Nephron progenitor cell (in vitro differentiated cells): ENCODE results near the gene PLCD1.

Experiments used
- DNase-seq: peaks from one replicate; pipeline ENCODE4 v3.0.0; 2021
- H3K27ac Mint-ChIP-seq: 2 replicates; pipeline ENCODE4 v1.8.0; 2021; ENCODE audit warnings: mild to moderate bottlenecking, moderate library complexity, mixed read lengths
- H3K27me3 Mint-ChIP-seq: 2 replicates; pipeline ENCODE4 v1.8.0; 2021; ENCODE audit warnings: mild to moderate bottlenecking, low read depth, mixed read lengths; ENCODE audit not compliant: poor library complexity
- H3K36me3 Mint-ChIP-seq: 2 replicates; pipeline ENCODE4 v1.8.0; 2021; ENCODE audit warnings: low read depth, mixed read lengths
- H3K4me1 Mint-ChIP-seq: 2 replicates; pipeline ENCODE4 v1.8.0; 2021; ENCODE audit warnings: mixed read lengths
- H3K4me3 Mint-ChIP-seq: 2 replicates; pipeline ENCODE4 v1.8.0; 2021; ENCODE audit warnings: mild to moderate bottlenecking, moderate library complexity, mixed read lengths
- H3K9me3 Mint-ChIP-seq: 2 replicates; pipeline ENCODE4 v1.8.0; 2021; ENCODE audit warnings: mild to moderate bottlenecking, moderate library complexity, mixed read lengths
- TF ChIP-seq, protein P1 (sequence below): fragments of 200-600 bp; sonication (generic); IDR thresholded peaks from 2 replicates; pipeline ENCODE4 v1.5.0; 2021; ENCODE audit warnings: antibody characterized with exemption

PLCD1 gene

DNA sequence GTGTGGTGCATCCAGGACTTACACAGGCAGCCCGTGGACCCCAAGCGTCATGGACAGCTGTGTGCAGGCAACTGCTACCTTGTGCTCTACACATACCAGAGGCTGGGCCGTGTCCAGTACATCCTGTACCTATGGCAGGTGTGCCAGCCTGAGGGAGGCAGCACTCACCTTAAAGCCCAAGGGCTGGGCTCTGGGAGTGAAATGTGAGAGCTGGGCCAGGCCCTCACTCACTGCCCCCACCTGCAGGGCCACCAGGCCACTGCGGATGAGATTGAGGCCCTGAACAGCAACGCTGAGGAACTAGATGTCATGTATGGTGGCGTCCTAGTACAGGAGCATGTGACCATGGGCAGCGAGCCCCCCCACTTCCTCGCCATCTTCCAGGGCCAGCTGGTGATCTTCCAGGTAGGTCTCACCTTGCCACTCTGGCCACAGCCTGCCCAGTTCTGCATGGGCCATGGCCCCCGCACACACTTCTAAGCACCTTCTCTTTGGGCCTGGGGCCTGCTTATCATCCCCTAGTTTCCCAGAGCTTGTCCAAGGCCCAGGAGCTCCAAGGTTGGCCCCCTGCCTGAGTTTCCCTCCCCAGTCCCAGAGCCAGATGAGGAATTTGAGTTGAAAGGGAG, 27.9 kb downstream of the PLCD1 start:
- Mint-ChIP-seq H3K4me3 (no peak overlapping the region), H3K4me1 (peaks cover 38% of the 10 kb centered on the region), H3K36me3 (peaks cover 22% of the 10 kb centered on the region), H3K27me3 (peaks cover 8% of the 10 kb centered on the region), H3K27ac (no peak overlapping the region), H3K9me3 (no peaks in the 10 kb centered on the region)
- peak; percentile 19 for DNase-seq
- TF ChIP-seq, protein P1, sequence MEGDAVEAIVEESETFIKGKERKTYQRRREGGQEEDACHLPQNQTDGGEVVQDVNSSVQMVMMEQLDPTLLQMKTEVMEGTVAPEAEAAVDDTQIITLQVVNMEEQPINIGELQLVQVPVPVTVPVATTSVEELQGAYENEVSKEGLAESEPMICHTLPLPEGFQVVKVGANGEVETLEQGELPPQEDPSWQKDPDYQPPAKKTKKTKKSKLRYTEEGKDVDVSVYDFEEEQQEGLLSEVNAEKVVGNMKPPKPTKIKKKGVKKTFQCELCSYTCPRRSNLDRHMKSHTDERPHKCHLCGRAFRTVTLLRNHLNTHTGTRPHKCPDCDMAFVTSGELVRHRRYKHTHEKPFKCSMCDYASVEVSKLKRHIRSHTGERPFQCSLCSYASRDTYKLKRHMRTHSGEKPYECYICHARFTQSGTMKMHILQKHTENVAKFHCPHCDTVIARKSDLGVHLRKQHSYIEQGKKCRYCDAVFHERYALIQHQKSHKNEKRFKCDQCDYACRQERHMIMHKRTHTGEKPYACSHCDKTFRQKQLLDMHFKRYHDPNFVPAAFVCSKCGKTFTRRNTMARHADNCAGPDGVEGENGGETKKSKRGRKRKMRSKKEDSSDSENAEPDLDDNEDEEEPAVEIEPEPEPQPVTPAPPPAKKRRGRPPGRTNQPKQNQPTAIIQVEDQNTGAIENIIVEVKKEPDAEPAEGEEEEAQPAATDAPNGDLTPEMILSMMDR = peak; percentile 26

DNA sequence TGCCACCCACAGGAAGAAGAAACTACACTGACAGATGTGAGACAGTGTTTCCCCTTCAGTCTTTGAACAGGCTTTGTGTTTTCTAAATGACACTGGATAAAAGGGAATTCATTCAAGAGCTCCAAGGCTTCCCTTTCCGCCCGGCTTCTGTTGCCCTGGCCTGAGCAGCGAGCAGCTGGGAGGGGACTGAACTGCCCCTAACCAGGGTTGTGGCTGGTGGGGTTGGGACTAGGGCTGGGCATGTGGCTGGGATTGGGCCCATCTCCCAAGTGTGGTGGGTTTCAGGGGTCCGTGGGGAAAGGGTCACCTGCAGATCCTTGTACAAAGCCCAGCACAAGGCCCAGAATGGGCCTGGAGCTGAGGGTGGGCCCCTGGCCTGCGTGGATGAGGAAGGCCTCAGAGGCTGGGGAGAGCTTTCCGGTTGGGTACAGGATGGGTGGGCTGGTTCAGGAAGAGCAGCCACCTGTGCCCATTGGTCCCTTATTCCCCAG, 28.4 kb downstream of the PLCD1 start:
- no peak overlapping the region for H3K4me3 Mint-ChIP-seq
- peaks cover 8% of the 10 kb centered on the region for H3K27me3 Mint-ChIP-seq
- H3K9me3 Mint-ChIP-seq = no peaks in the 10 kb centered on the region
- H3K4me1 Mint-ChIP-seq = peaks cover 38% of the 10 kb centered on the region
- no peak for DNase-seq
- H3K27ac Mint-ChIP-seq = no peak overlapping the region
- peaks cover 27% of the 10 kb centered on the region for H3K36me3 Mint-ChIP-seq
- TF ChIP-seq, protein P1 = no peak

DNA sequence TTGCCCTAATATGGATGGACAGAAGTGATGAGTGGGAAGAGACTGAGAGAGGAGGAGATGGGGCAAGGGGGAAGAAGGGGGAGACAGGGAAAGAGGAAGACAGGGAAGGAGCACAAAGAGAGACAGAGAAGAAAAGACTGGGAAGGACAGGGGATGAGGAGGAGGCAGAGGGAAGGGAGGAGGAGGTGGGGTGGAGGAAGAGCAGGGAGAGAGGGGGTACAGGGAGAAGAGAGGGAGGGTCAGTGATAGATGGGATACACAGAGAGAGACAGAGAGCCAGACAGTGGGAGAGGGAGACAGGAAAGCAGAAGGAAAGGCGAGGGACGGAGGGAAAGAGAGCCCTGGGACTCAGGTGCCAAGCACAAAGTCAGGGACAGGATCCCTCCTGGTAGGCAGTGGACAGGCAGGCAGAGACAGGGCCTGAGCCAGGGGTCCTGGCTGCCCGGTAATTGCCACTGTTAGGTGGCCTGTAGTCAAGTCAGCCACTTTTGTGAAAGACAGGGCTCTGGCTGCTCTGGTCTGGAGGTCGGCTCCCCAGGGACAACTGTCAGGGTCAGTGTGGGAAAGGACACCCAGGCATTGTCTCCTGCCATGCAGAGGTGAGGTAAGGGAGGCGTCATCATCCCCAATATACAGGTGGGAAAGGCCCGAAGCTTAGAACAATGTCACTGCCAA, 29.1 kb downstream of the PLCD1 start:
- peaks cover 29% of the 10 kb centered on the region for H3K36me3 Mint-ChIP-seq
- H3K4me1 Mint-ChIP-seq = peaks cover 41% of the 10 kb centered on the region
- H3K27ac Mint-ChIP-seq = no peak overlapping the region
- DNase-seq = no peak
- H3K9me3 Mint-ChIP-seq = no peaks in the 10 kb centered on the region
- no peak overlapping the region for H3K4me3 Mint-ChIP-seq
- H3K27me3 Mint-ChIP-seq = peaks cover 8% of the 10 kb centered on the region
- TF ChIP-seq, protein P1 = no peak

DNA sequence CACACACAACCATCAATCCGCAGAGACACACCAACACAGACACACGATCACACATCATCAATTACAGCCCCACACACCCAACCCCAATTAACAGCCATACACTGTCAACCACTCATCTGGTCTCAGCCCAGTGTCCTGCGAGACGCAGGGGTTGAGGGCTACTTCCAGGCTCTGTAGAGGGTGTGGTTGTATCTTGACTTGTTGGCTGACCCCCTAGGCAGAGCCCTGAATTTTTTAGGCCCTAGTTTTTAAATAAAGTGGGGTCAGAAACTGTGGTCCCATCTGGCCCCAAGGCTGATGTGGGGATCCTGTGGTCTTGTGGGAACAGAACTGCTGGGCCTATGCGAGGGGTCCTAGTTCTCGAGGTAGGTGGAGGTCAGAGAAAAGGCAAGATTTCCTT, 29.6 kb downstream of the PLCD1 start:
- peaks cover 47% of the 10 kb centered on the region for H3K4me1 Mint-ChIP-seq
- no peaks in the 10 kb centered on the region for H3K9me3 Mint-ChIP-seq
- H3K4me3 Mint-ChIP-seq = peak overlapping the region; percentile 9
- H3K27ac Mint-ChIP-seq = no peak overlapping the region
- TF ChIP-seq, protein P1 = no peak
- H3K27me3 Mint-ChIP-seq = peaks cover 8% of the 10 kb centered on the region
- DNase-seq = no peak
- peaks cover 25% of the 10 kb centered on the region for H3K36me3 Mint-ChIP-seq

DNA sequence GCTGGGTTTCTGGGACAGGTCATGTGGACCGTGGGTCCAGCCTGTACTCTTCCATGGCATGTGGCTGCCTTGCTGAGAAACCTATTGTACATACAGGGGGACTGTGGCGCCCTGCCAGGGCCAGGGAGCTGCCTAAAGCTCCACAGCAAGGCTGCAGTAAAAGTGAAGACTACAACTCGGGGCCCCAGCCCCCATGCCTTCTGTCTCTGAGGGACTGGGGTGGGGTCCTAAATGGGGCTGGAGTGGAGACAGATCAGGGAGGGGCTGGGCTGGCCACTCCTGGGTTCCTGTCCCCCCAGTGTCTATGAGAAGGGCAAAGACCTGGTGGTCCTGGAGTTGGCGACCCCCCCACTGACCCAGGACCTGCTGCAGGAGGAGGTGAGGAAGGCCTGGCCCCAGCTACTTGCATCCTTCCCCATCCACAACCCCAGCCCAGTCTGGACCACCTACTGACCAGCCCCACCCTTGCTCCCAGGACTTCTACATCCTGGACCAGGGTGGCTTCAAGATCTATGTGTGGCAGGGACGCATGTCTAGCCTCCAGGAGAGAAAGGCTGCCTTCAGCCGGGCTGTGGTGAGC, 31.6 kb downstream of the PLCD1 start:
- peak overlapping the region; percentile 71 for H3K4me3 Mint-ChIP-seq

More for the DNA sequence above, 31.6 kb downstream of the PLCD1 start:
- Mint-ChIP-seq H3K36me3 (peaks cover 21% of the 10 kb centered on the region), H3K4me1 (peaks cover 48% of the 10 kb centered on the region), H3K27ac (no peak overlapping the region), H3K9me3 (no peaks in the 10 kb centered on the region), H3K27me3 (peaks cover 15% of the 10 kb centered on the region)
- DNase-seq = no peak
- TF ChIP-seq, protein P1 = no peak
